Neural cell (in vitro differentiated cells): ENCODE measurements around the gene PGC. TPM values are rescaled to one million over a fixed set of nuclear protein-coding genes. Genes with fewer than 3 reads are reported as not detected.

Source experiments
- H2AFZ ChIP-seq: fragments of 200-600, 300-800 bp; sonication (generic), shearing (Covaris generic); 2 replicates; pipeline ENCODE4 v1.6.0; 2014; ENCODE audit warnings: low read depth, mild to moderate bottlenecking, antibody characterized with exemption, low read length, moderate library complexity
- H3F3A ChIP-seq: fragments of 200-600 bp; shearing (Covaris generic); 2 replicates; pipeline ENCODE4 v1.6.1; 2016; ENCODE audit warnings: mild to moderate bottlenecking, moderate library complexity, mixed read lengths, antibody characterized with exemption, low read length; ENCODE audit not compliant: insufficient read depth, poor library complexity, severe bottlenecking
- H3K27ac ChIP-seq: fragments of 200-600, 300-800 bp; sonication (generic), shearing (Covaris generic); 2 replicates; pipeline ENCODE4 v1.5.1; 2014; ENCODE audit warnings: mild to moderate bottlenecking, low read length, moderate library complexity
- H3K27me3 ChIP-seq: fragments of 300-800, 200-600 bp; sonication (generic), shearing (Covaris generic); 2 replicates; pipeline ENCODE4 v1.6.0; 2014; ENCODE audit warnings: mild to moderate bottlenecking, low read depth, low read length, moderate library complexity; ENCODE audit not compliant: insufficient read depth
- H3K36me3 ChIP-seq: fragments of 300-800, 200-600 bp; sonication (generic), shearing (Covaris generic); 2 replicates; pipeline ENCODE4 v1.5.1; 2014; ENCODE audit warnings: mild to moderate bottlenecking, antibody characterized with exemption, low read length, moderate library complexity; ENCODE audit not compliant: insufficient read depth
- H3K4me2 ChIP-seq: fragments of 300-800, 200-600 bp; sonication (generic), shearing (Covaris generic); 2 replicates; pipeline ENCODE4 v1.6.0; 2014; ENCODE audit warnings: mild to moderate bottlenecking, low read length
- H3K4me3 ChIP-seq: fragments of 300-800, 200-600 bp; sonication (generic), shearing (Covaris generic); 2 replicates; pipeline ENCODE4 v1.5.1; 2014; ENCODE audit warnings: mild to moderate bottlenecking, low read length, moderate library complexity
- H3K79me2 ChIP-seq: fragments of 200-600 bp; shearing (Covaris generic); replicated peaks from 2 replicates; pipeline ENCODE4 v1.6.0; 2014; ENCODE audit warnings: mild to moderate bottlenecking, low read length, moderate library complexity; ENCODE audit not compliant: insufficient read depth
- H3K9ac ChIP-seq: fragments of 300-800, 200-600 bp; sonication (generic), shearing (Covaris generic); 2 replicates; pipeline ENCODE4 v1.6.1; 2016; ENCODE audit warnings: mild to moderate bottlenecking, low read length, mixed read lengths
- H3K9me2 ChIP-seq: fragments of 200-600 bp; shearing (Covaris generic); 2 replicates; pipeline ENCODE4 v1.6.1; 2016; ENCODE audit warnings: mild to moderate bottlenecking, low read length, mixed read lengths; ENCODE audit not compliant: insufficient read depth
- H3K9me3 ChIP-seq: fragments of 200-600, 300-800 bp; sonication (generic), shearing (Covaris generic); 2 replicates; pipeline ENCODE4 v1.6.1; 2016; ENCODE audit warnings: mild to moderate bottlenecking, mixed run types, low read length, moderate library complexity, mixed read lengths
- H4K20me1 ChIP-seq: fragments of 200-600 bp; shearing (Covaris generic); 2 replicates; pipeline ENCODE4 v1.6.1; 2016; ENCODE audit warnings: mild to moderate bottlenecking, mixed run types; ENCODE audit not compliant: insufficient read depth
- CTCF ChIP-seq: fragments of 450-650 bp; IDR thresholded peaks from 2 replicates; pipeline ENCODE4 v1.5.1; 2014; ENCODE audit warnings: antibody characterized with exemption, mild to moderate bottlenecking, moderate library complexity; ENCODE audit not compliant: poor library complexity, severe bottlenecking
- EP300 ChIP-seq: fragments of 450-650 bp; conservative IDR thresholded peaks from 2 replicates; pipeline ENCODE4 v1.6.1; 2014; ENCODE audit warnings: antibody characterized with exemption, mild to moderate bottlenecking, moderate library complexity; ENCODE audit not compliant: poor library complexity, severe bottlenecking
- EZH2 ChIP-seq: fragments of 200-600, 300-800 bp; shearing (Covaris generic), sonication (generic); IDR thresholded peaks from 2 replicates; pipeline ENCODE4 v1.6.1; 2014; ENCODE audit warnings: antibody characterized with exemption, low read length, borderline replicate concordance, mild to moderate bottlenecking; ENCODE audit not compliant: insufficient read depth, poor library complexity, severe bottlenecking
- MXI1 ChIP-seq: fragments of 450-650 bp; conservative IDR thresholded peaks from 2 replicates; pipeline ENCODE4 v1.6.1; 2014; ENCODE audit warnings: antibody characterized with exemption, mild to moderate bottlenecking; ENCODE audit not compliant: poor library complexity, severe bottlenecking
- POLR2AphosphoS5 ChIP-seq: IDR thresholded peaks from 2 replicates; pipeline ENCODE4 v1.6.1; 2012
- RAD21 ChIP-seq: fragments of 450-650 bp; conservative IDR thresholded peaks from 2 replicates; pipeline ENCODE4 v1.6.1; 2014; ENCODE audit warnings: antibody characterized with exemption, mild to moderate bottlenecking, moderate library complexity
- REST ChIP-seq: IDR thresholded peaks from 2 replicates; pipeline ENCODE4 v1.6.1; 2012; ENCODE audit warnings: borderline replicate concordance
- SMC3 ChIP-seq: fragments of 450-650 bp; conservative IDR thresholded peaks from 2 replicates; pipeline ENCODE4 v1.6.1; 2014; ENCODE audit warnings: antibody characterized with exemption, mild to moderate bottlenecking, moderate library complexity; ENCODE audit not compliant: poor library complexity
- TAF1 ChIP-seq: IDR thresholded peaks from 2 replicates; pipeline ENCODE4 v1.6.1; 2012; ENCODE audit warnings: low read depth
- polyA plus RNA-seq: library from polyadenylated mRNA; depleted of rRNA; stranded (reverse); fragments of >200 nt; gene quantifications from 2 replicates; pipeline ENCODE4 v1.2.3, GENCODE V29; 2014

The PGC gene
- polyA plus RNA-seq, 1 donor from 2014 or later = not detected

- Histone ChIP-seq H3K4me3 (no peak overlapping the region), H3K4me2 (no peak overlapping the region), H3K9me3 (no peaks in the 10 kb centered on the region), H3K36me3 (no peaks in the 10 kb centered on the region), H4K20me1 (no peaks in the 10 kb centered on the region), H3F3A (no peaks in the 10 kb centered on the region), H2AFZ (no peak overlapping the region), H3K27ac (no peak overlapping the region), H3K9me2 (no peaks in the 10 kb centered on the region), H3K27me3 (no peaks in the 10 kb centered on the region), H3K79me2 (no peaks in the 10 kb centered on the region), H3K9ac (no peak overlapping the region)
- TF ChIP-seq REST (no peak), EZH2 (no peak), TAF1 (no peak), MXI1 (no peak), POLR2AphosphoS5 (no peak), SMC3 (no peak), EP300 (no peak), CTCF (no peak), RAD21 (no peak)
These were observed 39.5 kb downstream of the PGC start for GRCh38 chr6:41707565-41708200.

GRCh38 chr6:41706876-41707564 is 40.2 kb downstream of the PGC start:
- H3K27ac ChIP-seq = no peak overlapping the region
- H3K4me3 ChIP-seq = no peak overlapping the region
- TF ChIP-seq RAD21 (no peak), CTCF (no peak), SMC3 (no peak), REST (no peak), MXI1 (no peak), EP300 (no peak), POLR2AphosphoS5 (no peak), TAF1 (no peak), EZH2 (no peak)
- no peak overlapping the region for H3K9ac ChIP-seq
- no peak overlapping the region for H2AFZ ChIP-seq
- H4K20me1 ChIP-seq = no peaks in the 10 kb centered on the region
- H3K27me3 ChIP-seq = no peaks in the 10 kb centered on the region
- no peaks in the 10 kb centered on the region for H3K79me2 ChIP-seq
- no peak overlapping the region for H3K4me2 ChIP-seq
- no peaks in the 10 kb centered on the region for H3K9me3 ChIP-seq
- no peaks in the 10 kb centered on the region for H3F3A ChIP-seq
- no peaks in the 10 kb centered on the region for H3K9me2 ChIP-seq
- no peaks in the 10 kb centered on the region for H3K36me3 ChIP-seq
